ENCODE measurements around the gene DUSP5. TPM values are rescaled to one million over a fixed set of nuclear protein-coding genes. Genes with fewer than 3 reads are reported as not detected.

Gene DUSP5
- total and polyA plus RNA-seq, 10 of the 15 experiments (the other 5 are each of a cell fraction or from before 2014, with no cell fraction given): 2.1 to 95.9 (median 23.4) TPM

GRCh38 chr10:110504111-110504735 is 6.5 kb downstream of the DUSP5 start (continued):
- TF ChIP-seq POLR2AphosphoS5 (IDR thresholded peaks at IDR 0.05; ENCODE audit: low read length) (peak; percentile 67), BCL11A (IDR thresholded peaks at IDR 0.05; ENCODE audit: low read depth, low read length) (peak; percentile 40; the same call in 1 of the 2 replicates), TCF3 (IDR thresholded peaks at IDR 0.05; ENCODE audit: borderline replicate concordance, insufficient read depth, low read depth, low read length) (no peak; the same call in 1 of the 2 replicates), SRF (IDR thresholded peaks at IDR 0.05; ENCODE audit: low read depth in 2 of 2, low read length in 2 of 2) (0 out of 4 replicates have a peak, but pooled peaks of 1 of the 2 experiments have one; percentile 17), RAD21 (IDR thresholded peaks at IDR 0.05; ENCODE audit: insufficient read depth, low read depth, low read length) (peak; percentile 16; the same call in 1 of the 2 replicates), CREB1 (IDR thresholded peaks at IDR 0.05; ENCODE audit: low read depth) (no peak), LARP7 (IDR thresholded peaks at IDR 0.05) (no peak), SUZ12 (IDR thresholded peaks at IDR 0.05; ENCODE audit: unreplicated experiment) (no peak), ELK1 (IDR thresholded peaks at IDR 0.05; ENCODE audit: low read depth, low read length) (no peak), SIX5 (IDR thresholded peaks at IDR 0.05; ENCODE audit: low read depth, low read length, severe bottlenecking) (no peak), MTA2 (IDR thresholded peaks at IDR 0.05; ENCODE audit: low read depth) (peak; percentile 59), NR2C2 (IDR thresholded peaks at IDR 0.05; ENCODE audit: borderline replicate concordance, control insufficient read depth, insufficient read length, low read depth) (no peak), BHLHE40 (IDR thresholded peaks at IDR 0.05; ENCODE audit: borderline replicate concordance in 1 of 2, low read depth in 2 of 2, low read length in 1 of 2) (peak; percentile 45 to 82; a peak in 3 of 4 replicates), IRF4 (IDR thresholded peaks at IDR 0.05; ENCODE audit: low read depth, low read length) (no peak)
- TF ChIP-seq, protein P1, sequence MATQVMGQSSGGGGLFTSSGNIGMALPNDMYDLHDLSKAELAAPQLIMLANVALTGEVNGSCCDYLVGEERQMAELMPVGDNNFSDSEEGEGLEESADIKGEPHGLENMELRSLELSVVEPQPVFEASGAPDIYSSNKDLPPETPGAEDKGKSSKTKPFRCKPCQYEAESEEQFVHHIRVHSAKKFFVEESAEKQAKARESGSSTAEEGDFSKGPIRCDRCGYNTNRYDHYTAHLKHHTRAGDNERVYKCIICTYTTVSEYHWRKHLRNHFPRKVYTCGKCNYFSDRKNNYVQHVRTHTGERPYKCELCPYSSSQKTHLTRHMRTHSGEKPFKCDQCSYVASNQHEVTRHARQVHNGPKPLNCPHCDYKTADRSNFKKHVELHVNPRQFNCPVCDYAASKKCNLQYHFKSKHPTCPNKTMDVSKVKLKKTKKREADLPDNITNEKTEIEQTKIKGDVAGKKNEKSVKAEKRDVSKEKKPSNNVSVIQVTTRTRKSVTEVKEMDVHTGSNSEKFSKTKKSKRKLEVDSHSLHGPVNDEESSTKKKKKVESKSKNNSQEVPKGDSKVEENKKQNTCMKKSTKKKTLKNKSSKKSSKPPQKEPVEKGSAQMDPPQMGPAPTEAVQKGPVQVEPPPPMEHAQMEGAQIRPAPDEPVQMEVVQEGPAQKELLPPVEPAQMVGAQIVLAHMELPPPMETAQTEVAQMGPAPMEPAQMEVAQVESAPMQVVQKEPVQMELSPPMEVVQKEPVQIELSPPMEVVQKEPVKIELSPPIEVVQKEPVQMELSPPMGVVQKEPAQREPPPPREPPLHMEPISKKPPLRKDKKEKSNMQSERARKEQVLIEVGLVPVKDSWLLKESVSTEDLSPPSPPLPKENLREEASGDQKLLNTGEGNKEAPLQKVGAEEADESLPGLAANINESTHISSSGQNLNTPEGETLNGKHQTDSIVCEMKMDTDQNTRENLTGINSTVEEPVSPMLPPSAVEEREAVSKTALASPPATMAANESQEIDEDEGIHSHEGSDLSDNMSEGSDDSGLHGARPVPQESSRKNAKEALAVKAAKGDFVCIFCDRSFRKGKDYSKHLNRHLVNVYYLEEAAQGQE (IDR thresholded peaks at IDR 0.05; ENCODE audit: low read depth, low read length): no peak
- TF ChIP-seq, protein P2, sequence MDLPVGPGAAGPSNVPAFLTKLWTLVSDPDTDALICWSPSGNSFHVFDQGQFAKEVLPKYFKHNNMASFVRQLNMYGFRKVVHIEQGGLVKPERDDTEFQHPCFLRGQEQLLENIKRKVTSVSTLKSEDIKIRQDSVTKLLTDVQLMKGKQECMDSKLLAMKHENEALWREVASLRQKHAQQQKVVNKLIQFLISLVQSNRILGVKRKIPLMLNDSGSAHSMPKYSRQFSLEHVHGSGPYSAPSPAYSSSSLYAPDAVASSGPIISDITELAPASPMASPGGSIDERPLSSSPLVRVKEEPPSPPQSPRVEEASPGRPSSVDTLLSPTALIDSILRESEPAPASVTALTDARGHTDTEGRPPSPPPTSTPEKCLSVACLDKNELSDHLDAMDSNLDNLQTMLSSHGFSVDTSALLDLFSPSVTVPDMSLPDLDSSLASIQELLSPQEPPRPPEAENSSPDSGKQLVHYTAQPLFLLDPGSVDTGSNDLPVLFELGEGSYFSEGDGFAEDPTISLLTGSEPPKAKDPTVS (IDR thresholded peaks at IDR 0.05; ENCODE audit: low read depth, low read length): no peak
- TF ChIP-seq, protein P3, sequence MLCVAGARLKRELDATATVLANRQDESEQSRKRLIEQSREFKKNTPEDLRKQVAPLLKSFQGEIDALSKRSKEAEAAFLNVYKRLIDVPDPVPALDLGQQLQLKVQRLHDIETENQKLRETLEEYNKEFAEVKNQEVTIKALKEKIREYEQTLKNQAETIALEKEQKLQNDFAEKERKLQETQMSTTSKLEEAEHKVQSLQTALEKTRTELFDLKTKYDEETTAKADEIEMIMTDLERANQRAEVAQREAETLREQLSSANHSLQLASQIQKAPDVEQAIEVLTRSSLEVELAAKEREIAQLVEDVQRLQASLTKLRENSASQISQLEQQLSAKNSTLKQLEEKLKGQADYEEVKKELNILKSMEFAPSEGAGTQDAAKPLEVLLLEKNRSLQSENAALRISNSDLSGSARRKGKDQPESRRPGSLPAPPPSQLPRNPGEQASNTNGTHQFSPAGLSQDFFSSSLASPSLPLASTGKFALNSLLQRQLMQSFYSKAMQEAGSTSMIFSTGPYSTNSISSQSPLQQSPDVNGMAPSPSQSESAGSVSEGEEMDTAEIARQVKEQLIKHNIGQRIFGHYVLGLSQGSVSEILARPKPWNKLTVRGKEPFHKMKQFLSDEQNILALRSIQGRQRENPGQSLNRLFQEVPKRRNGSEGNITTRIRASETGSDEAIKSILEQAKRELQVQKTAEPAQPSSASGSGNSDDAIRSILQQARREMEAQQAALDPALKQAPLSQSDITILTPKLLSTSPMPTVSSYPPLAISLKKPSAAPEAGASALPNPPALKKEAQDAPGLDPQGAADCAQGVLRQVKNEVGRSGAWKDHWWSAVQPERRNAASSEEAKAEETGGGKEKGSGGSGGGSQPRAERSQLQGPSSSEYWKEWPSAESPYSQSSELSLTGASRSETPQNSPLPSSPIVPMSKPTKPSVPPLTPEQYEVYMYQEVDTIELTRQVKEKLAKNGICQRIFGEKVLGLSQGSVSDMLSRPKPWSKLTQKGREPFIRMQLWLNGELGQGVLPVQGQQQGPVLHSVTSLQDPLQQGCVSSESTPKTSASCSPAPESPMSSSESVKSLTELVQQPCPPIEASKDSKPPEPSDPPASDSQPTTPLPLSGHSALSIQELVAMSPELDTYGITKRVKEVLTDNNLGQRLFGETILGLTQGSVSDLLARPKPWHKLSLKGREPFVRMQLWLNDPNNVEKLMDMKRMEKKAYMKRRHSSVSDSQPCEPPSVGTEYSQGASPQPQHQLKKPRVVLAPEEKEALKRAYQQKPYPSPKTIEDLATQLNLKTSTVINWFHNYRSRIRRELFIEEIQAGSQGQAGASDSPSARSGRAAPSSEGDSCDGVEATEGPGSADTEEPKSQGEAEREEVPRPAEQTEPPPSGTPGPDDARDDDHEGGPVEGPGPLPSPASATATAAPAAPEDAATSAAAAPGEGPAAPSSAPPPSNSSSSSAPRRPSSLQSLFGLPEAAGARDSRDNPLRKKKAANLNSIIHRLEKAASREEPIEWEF (IDR thresholded peaks at IDR 0.05; ENCODE audit: insufficient replicate concordance, low read depth, low read length): no peak
